CD4-positive, alpha-beta memory T cell (primary cell): ENCODE data around the gene TMEM184B. TPM values are rescaled to one million over a fixed set of nuclear protein-coding genes. Genes with fewer than 3 reads are reported as not detected.

Source experiments
- CTCF ChIA-PET: fragments of 350-600 bp; sonication (Branson Sonifier 250); formaldehyde crosslinking; loops from one replicate; lab custom pipeline; 2021; ENCODE audit warnings: inconsistent platforms; ENCODE audit not compliant: partially characterized antibody; lab: Charles Lee
- POLR2A ChIA-PET: fragments of 350-600 bp; sonication (Branson Sonifier 250); formaldehyde crosslinking; loops from one replicate; lab custom pipeline; 2021; ENCODE audit not compliant: partially characterized antibody; lab: Charles Lee
- DNase-seq, 5 donors: peaks; one replicate each; pipeline versions ENCODE4 v3.0.0 to v3.0.0-alpha.2; 2020 to 2022; ENCODE audit warnings: mixed read lengths in 1 of 5
- H3K27ac ChIP-seq: one replicate; pipeline ENCODE4 v1.7.0; 2013; ENCODE audit warnings: low read depth, low read length
- H3K27me3 ChIP-seq: 2 replicates; pipeline ENCODE4 v1.7.0; 2013; ENCODE audit warnings: mild to moderate bottlenecking, low read length, moderate library complexity; ENCODE audit not compliant: insufficient read depth
- H3K36me3 ChIP-seq: 2 replicates; pipeline ENCODE4 v1.7.0; 2013; ENCODE audit warnings: mild to moderate bottlenecking, low read length, moderate library complexity; ENCODE audit not compliant: insufficient read depth
- H3K4me1 ChIP-seq: 2 replicates; pipeline ENCODE4 v1.7.0; 2013; ENCODE audit warnings: mild to moderate bottlenecking, low read length, moderate library complexity; ENCODE audit not compliant: insufficient read depth
- H3K4me3 ChIP-seq, 2 donors: one replicate each; pipeline ENCODE4 v1.7.0; 2013; ENCODE audit warnings: low read length in 2 of 2, mild to moderate bottlenecking in 1 of 2
- H3K9me3 ChIP-seq, 2 donors: one replicate each; pipeline ENCODE4 v1.7.0; 2013; ENCODE audit warnings: low read length in 2 of 2, control low read depth in 1 of 2; ENCODE audit not compliant: control insufficient read depth in 1 of 2
- H3K27ac Mint-ChIP-seq, 7 donors: one replicate each; pipeline ENCODE4 v1.8.0; 2020 to 2021; ENCODE audit warnings: mixed read lengths in 7 of 7, mild to moderate bottlenecking in 6 of 7, inconsistent platforms in 3 of 7, moderate library complexity in 3 of 7
- H3K27me3 Mint-ChIP-seq, 2 donors: one replicate each; pipeline ENCODE4 v1.8.0; 2020 to 2021; ENCODE audit warnings: mixed read lengths in 2 of 2
- H3K36me3 Mint-ChIP-seq, 2 donors: one replicate each; pipeline ENCODE4 v1.8.0; 2020 to 2021; ENCODE audit warnings: mixed read lengths in 2 of 2, inconsistent platforms in 1 of 2, mild to moderate bottlenecking in 1 of 2
- H3K4me1 Mint-ChIP-seq, 4 donors: one replicate each; pipeline ENCODE4 v1.8.0; 2020 to 2021; ENCODE audit warnings: mixed read lengths in 4 of 4, mild to moderate bottlenecking in 1 of 4
- H3K4me3 Mint-ChIP-seq, 8 donors: one replicate each; pipeline ENCODE4 v1.8.0; 2020 to 2021; ENCODE audit warnings: mixed read lengths in 8 of 8, mild to moderate bottlenecking in 7 of 8, moderate library complexity in 6 of 8, inconsistent platforms in 3 of 8
- H3K9me3 Mint-ChIP-seq, 8 donors: one replicate each; pipeline ENCODE4 v1.8.0; 2020 to 2021; ENCODE audit warnings: mixed read lengths in 8 of 8, mild to moderate bottlenecking in 5 of 8, inconsistent platforms in 3 of 8, moderate library complexity in 1 of 8
- intact Hi-C: fragments of 100-400 bp; cut with micrococcal nuclease; formaldehyde crosslinking; loops from one replicate; pipeline ENCODE4 v1.15.1; 2023
- polyA plus RNA-seq, 2 donors: library from polyadenylated mRNA; unstranded; fragments of 300-500 nt; fragmentation: Illumina TruSeq; gene quantifications; one replicate each; pipeline ENCODE4 v1.2.3, GENCODE V29; 2021
- total RNA-seq, 2 experiments: library from RNA; stranded (reverse); gene quantifications; one replicate each; pipeline ENCODE4 v1.2.3, GENCODE V29; 2021

Gene TMEM184B
- total RNA-seq (10 to 100 TPM; 35.7 to 36.6 TPM), polyA plus RNA-seq (10 to 100 TPM in 1 of 2 donors, 1 to 10 TPM in 1; 9.0 to 23.8 TPM)

GRCh38 chr22:38272373-38273134 lies at the start of gene TMEM184B:
TMEM184B (minus strand) TSS chr22:38273010; CDS start chr22:38247961, 25,049 bp downstream.
- Mint-ChIP-seq H3K4me3 (peak within 1 kb of the TSS; percentile 90 to 95 (median 94)), H3K27me3 (peaks cover 0 to 1% of the 10 kb centered on the region in 2 donors), H3K27ac (peak within 1 kb of the TSS; percentile 95 to 98 (median 97)), H3K36me3 (peaks cover 0 to 10% of the 10 kb centered on the region in 2 donors), H3K9me3 (peaks cover 0 to 2% (median 0%) of the 10 kb centered on the region in 8 donors), H3K4me1 (peaks cover 40 to 62% (median 52%) of the 10 kb centered on the region in 4 donors)
- Histone ChIP-seq H3K27ac (peak within 1 kb of the TSS; percentile 90), H3K36me3 (no peaks in the 10 kb centered on the region), H3K4me3 (peak within 1 kb of the TSS; percentile 74 to 91), H3K9me3 (no peaks in the 10 kb centered on the region), H3K27me3 (no peaks in the 10 kb centered on the region), H3K4me1 (peaks cover 46% of the 10 kb centered on the region)
- intact Hi-C loops, result loop anchor here (1.0 to 2.0 kb wide), 3 partner anchors 45 to 408 kb away; partner anchors contain the start of genes CSNK1E and TOMM22
- DNase-seq, result peak; percentile 74 to 90 (median 85)
- ChIA-PET POLR2A (interaction anchor here (0.6 to 1.8 kb wide), 8 partner anchors 12 to 92 kb away, joined by 3 to 7 read pairs (median 4); no protein-coding TSS in a partner anchor), CTCF (no interaction called here)

- peaks cover 0 to 1% of the 10 kb centered on the region in 2 donors for H3K27me3 Mint-ChIP-seq
- DNase-seq, result no peak
- Histone ChIP-seq H3K36me3 (no peaks in the 10 kb centered on the region), H3K4me3 (no peak overlapping the region), H3K27ac (no peak overlapping the region), H3K9me3 (no peaks in the 10 kb centered on the region), H3K4me1 (peaks cover 15% of the 10 kb centered on the region), H3K27me3 (no peaks in the 10 kb centered on the region)
- no peaks in the 10 kb centered on the region for H3K9me3 Mint-ChIP-seq
- intact Hi-C loops, result no loop called here
- ChIA-PET CTCF (no interaction called here), POLR2A (interaction anchor here (0.7 kb wide), 1 partner anchor 8 kb away, joined by 3 read pairs; no protein-coding TSS in a partner anchor)
- peak overlapping the region in 3 of 7 donors; percentile 44 to 77 (median 60) for H3K27ac Mint-ChIP-seq
- peak overlapping the region in 1 of 8 donors; percentile 46 for H3K4me3 Mint-ChIP-seq
- peaks cover 4 to 17% (median 8%) of the 10 kb centered on the region in 4 donors for H3K4me1 Mint-ChIP-seq
- peaks cover 0 to 6% of the 10 kb centered on the region in 2 donors for H3K36me3 Mint-ChIP-seq
These were observed 48.0 kb upstream of the TMEM184B start for GRCh38 chr22:38320605-38321402.

DNA sequence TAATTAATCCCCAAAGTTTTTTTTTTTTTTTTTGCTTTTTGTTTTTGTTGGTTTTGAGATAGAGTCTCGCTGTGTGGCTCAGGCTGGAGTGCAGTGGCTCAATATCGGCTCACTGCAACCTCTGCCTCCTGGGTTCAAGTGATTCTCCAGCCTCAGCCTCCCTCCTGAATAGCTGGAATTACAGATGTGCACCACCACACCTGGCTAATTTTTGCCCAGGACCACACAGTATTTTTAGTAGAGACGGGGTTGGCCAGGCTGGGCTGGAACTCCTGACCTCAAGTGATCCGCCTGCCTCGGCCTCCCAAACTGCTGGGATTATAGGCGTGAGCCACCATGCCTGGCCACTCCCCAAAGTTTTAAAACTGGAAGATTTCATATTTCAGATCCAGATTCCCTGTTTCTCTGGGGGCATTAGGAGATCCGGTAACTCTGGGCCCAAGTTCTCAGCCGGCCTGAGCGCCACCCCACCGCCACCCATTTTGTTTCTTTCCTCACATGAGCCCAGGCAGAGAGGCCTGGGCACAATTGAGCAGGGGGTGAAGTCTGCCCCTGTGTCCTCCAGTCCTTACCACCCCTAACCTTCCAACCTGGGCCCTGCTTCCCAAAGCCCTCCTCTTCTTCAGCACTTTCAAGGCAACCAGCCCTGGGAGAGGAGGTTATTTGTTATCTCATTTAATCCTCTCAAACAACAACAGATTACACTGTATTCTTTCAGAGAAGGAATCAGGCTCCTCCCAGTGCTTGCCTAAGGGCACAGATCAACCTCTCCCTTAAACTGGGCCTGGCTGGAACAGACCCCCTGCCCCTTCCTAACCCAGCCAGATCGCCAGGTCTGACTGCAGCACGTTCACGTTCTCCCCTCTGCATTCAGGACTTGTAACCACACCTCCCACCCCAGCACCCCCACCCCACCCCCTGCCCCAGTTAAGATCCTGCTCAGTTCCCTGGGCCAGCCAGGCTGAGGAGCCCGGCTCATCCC lies 46.3 kb upstream of the TMEM184B start:
- Histone ChIP-seq H3K9me3 (no peaks in the 10 kb centered on the region), H3K4me3 (no peak overlapping the region), H3K27ac (no peak overlapping the region), H3K36me3 (no peaks in the 10 kb centered on the region), H3K4me1 (peaks cover 32% of the 10 kb centered on the region), H3K27me3 (no peaks in the 10 kb centered on the region)
- CTCF ChIA-PET, result interaction anchor here (0.9 to 1.0 kb wide), 2 partner anchors 31 to 267 kb away, joined by 3 to 4 read pairs; no protein-coding TSS in a partner anchor
- H3K27me3 Mint-ChIP-seq, result peaks cover 0 to 1% of the 10 kb centered on the region in 2 donors
- intact Hi-C loops, result loop anchor here (5.0 to 10.0 kb wide), 3 partner anchors 117 to 836 kb away; partner anchors contain the start of genes CBX7, DDX17 and MAFF
- peaks cover 18 to 34% (median 25%) of the 10 kb centered on the region in 4 donors for H3K4me1 Mint-ChIP-seq
- DNase-seq, result no peak
- no peaks in the 10 kb centered on the region for H3K9me3 Mint-ChIP-seq
- H3K36me3 Mint-ChIP-seq, result peaks cover 0 to 9% of the 10 kb centered on the region in 2 donors
- peak overlapping the region in 6 of 8 donors; percentile 33 to 65 (median 51) for H3K4me3 Mint-ChIP-seq
- H3K27ac Mint-ChIP-seq, result peak overlapping the region; percentile 12 to 96 (median 75)
- POLR2A ChIA-PET, result interaction anchor here (1.0 kb wide), 1 partner anchor 13 kb away, joined by 3 read pairs; no protein-coding TSS in a partner anchor

GRCh38 chr22:38317995-38318715 lies 45.3 kb upstream of the TMEM184B start:
- ChIA-PET CTCF (interaction anchor here (0.9 to 1.0 kb wide), 3 partner anchors 32 to 266 kb away, joined by 3 to 4 read pairs (median 3); no protein-coding TSS in a partner anchor), POLR2A (interaction anchor here (1.0 to 1.1 kb wide), 2 partner anchors 12 to 45 kb away, joined by 3 read pairs; partner anchors contain the start of gene TMEM184B)
- Histone ChIP-seq H3K4me3 (peak overlapping the region; percentile 28 to 63), H3K27ac (peak overlapping the region; percentile 75), H3K27me3 (no peaks in the 10 kb centered on the region), H3K36me3 (no peaks in the 10 kb centered on the region), H3K9me3 (no peaks in the 10 kb centered on the region), H3K4me1 (peaks cover 41% of the 10 kb centered on the region)
- H3K27ac Mint-ChIP-seq, result peak overlapping the region; percentile 93 to 96 (median 94)
- peak in 1 of 5 donors; percentile 46 for DNase-seq
- peaks cover 0 to 1% of the 10 kb centered on the region in 2 donors for H3K27me3 Mint-ChIP-seq
- peaks cover 0 to 11% of the 10 kb centered on the region in 2 donors for H3K36me3 Mint-ChIP-seq
- peak overlapping the region; percentile 69 to 87 (median 84) for H3K4me3 Mint-ChIP-seq
- intact Hi-C loops, result loop anchor here (1.0 to 10.0 kb wide), 5 partner anchors 45 to 837 kb away; partner anchors contain the start of genes CBX7, DDX17, MAFF and TMEM184B
- peaks cover 24 to 44% (median 33%) of the 10 kb centered on the region in 4 donors for H3K4me1 Mint-ChIP-seq
- H3K9me3 Mint-ChIP-seq, result no peaks in the 10 kb centered on the region

DNA sequence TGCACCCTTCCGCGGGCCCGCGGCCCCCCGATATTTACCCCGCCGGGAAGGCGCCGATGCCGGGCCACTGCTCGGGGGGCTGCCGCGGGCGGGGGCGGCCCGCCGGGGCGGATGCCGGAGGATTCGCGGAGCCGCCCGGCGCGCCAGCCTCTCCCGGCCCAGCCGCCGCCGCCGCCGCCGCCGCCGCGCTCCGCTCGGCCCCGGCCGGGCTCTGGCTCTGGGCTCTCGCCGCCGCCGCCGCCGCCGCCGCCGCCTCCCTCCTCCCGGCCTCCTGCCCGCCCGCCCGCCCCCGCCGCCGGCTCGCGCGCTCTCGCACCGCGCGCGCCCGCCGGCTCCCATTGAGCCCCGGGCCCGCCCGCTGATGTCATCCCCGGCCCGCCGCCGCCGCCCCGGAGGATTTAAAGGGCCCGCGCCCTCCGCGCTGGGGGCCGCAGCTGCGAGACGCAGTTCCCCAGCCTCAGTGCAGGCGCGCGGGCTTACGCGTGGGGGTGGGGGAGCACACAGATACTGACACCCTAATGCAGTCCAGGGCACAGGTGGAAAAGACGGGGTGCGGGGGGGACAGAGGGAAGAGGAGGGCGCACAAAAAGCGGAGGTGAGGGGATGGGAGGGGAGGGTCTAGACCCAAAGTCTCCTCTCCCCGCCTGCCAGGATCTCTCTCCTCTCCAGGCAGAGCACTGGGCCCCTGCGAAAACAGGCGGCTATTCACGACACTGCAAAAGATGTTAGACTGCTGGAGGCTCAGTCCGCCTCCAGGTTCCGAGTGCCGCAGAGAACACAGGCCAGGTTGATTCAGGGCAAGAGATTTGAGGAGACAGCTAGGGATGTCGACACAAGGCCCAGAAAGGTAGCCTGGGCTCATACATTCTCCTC lies 44.5 kb upstream of the TMEM184B start, which contains the start of gene CSNK1E:
Gene CSNK1E, minus strand, starts transcription at position 312 of the 873 bp plus-strand sequence. CDS start 3,276 bp downstream, outside the sequence.
- Mint-ChIP-seq H3K9me3 (no peaks in the 10 kb centered on the region), H3K4me1 (peaks cover 31 to 52% (median 38%) of the 10 kb centered on the region in 4 donors), H3K36me3 (peaks cover 0 to 17% of the 10 kb centered on the region in 2 donors), H3K27ac (peak within 1 kb of the TSS; percentile 96 to 98 (median 98)), H3K27me3 (no peaks in the 10 kb centered on the region), H3K4me3 (peak within 1 kb of the TSS; percentile 88 to 95 (median 90))
- Histone ChIP-seq H3K36me3 (no peaks in the 10 kb centered on the region), H3K27me3 (no peaks in the 10 kb centered on the region), H3K27ac (peak within 1 kb of the TSS; percentile 77), H3K4me3 (peak within 1 kb of the TSS; percentile 28 to 63), H3K9me3 (no peaks in the 10 kb centered on the region), H3K4me1 (peaks cover 47% of the 10 kb centered on the region)
- peak; percentile 72 to 77 (median 76) for DNase-seq
- ChIA-PET POLR2A (interaction anchor here (1.0 to 1.1 kb wide), 2 partner anchors 11 to 44 kb away, joined by 3 read pairs; partner anchors contain the start of gene TMEM184B), CTCF (interaction anchor here (0.9 to 1.0 kb wide), 3 partner anchors 33 to 265 kb away, joined by 3 to 4 read pairs (median 3); no protein-coding TSS in a partner anchor)
- intact Hi-C loops, result loop anchor here (1.0 to 10.0 kb wide), 5 partner anchors 44 to 837 kb away; partner anchors contain the start of genes CBX7, DDX17, MAFF and TMEM184B
